Measurements from ENCODE around the gene R3HDM1. TPM values are rescaled to one million over a fixed set of nuclear protein-coding genes. Genes with fewer than 3 reads are reported as not detected.
"Not testable (repeated sequence)": the region's sequence is repeated elsewhere in the genome, so short reads cannot be mapped to it uniquely, and the experiment has no call there.

The R3HDM1 gene
- total RNA-seq, 1 donor from 2014 or later: 44.5 TPM

GRCh38 chr2:135570884-135571283 lies 39.6 kb downstream of the R3HDM1 start:
- intact Hi-C loops (cut with micrococcal nuclease): no loop called here

- intact Hi-C loops (cut with micrococcal nuclease): no loop called here
Observed at GRCh38 chr2:135573620-135574019, 42.3 kb downstream of the R3HDM1 start.

GRCh38 chr2:135581282-135581681 lies 50.0 kb downstream of the R3HDM1 start:
- intact Hi-C loops (cut with micrococcal nuclease): no loop called here

- intact Hi-C loops (cut with micrococcal nuclease): no loop called here
Observed at GRCh38 chr2:135582383-135582782, 51.1 kb downstream of the R3HDM1 start.

GRCh38 chr2:135585586-135585985 lies 54.3 kb downstream of the R3HDM1 start:
- intact Hi-C loops (cut with micrococcal nuclease): no loop called here

- intact Hi-C loops (cut with micrococcal nuclease): no loop called here
Observed at GRCh38 chr2:135586148-135586547, 54.9 kb downstream of the R3HDM1 start.

GRCh38 chr2:135587958-135588357 lies 56.7 kb downstream of the R3HDM1 start:
- intact Hi-C loops (cut with micrococcal nuclease): no loop called here

- intact Hi-C loops (cut with micrococcal nuclease): no loop called here
Observed at GRCh38 chr2:135590619-135591260, 59.5 kb downstream of the R3HDM1 start.

- intact Hi-C loops (cut with micrococcal nuclease): loop anchor here (5.0 kb wide), 1 partner anchor 599 kb away; no protein-coding TSS in a partner anchor
Observed at GRCh38 chr2:135600915-135601314, 69.6 kb downstream of the R3HDM1 start.

GRCh38 chr2:135603543-135603942 lies 72.3 kb downstream of the R3HDM1 start:
- intact Hi-C loops (cut with micrococcal nuclease): loop anchor here (5.0 kb wide), 1 partner anchor 601 kb away; no protein-coding TSS in a partner anchor

GRCh38 chr2:135607561-135607960 lies 76.3 kb downstream of the R3HDM1 start:
- intact Hi-C loops (cut with micrococcal nuclease): no loop called here

GRCh38 chr2:135612319-135612718 lies 81.0 kb downstream of the R3HDM1 start:
- intact Hi-C loops (cut with micrococcal nuclease): no loop called here

GRCh38 chr2:135615404-135615803 lies 84.1 kb downstream of the R3HDM1 start:
- intact Hi-C loops (cut with micrococcal nuclease): no loop called here

GRCh38 chr2:135617501-135618015 lies 86.3 kb downstream of the R3HDM1 start:
- intact Hi-C loops (cut with micrococcal nuclease): no loop called here

GRCh38 chr2:135620198-135620597 lies 88.9 kb downstream of the R3HDM1 start:
- intact Hi-C loops (cut with micrococcal nuclease): no loop called here

- intact Hi-C loops (cut with micrococcal nuclease): no loop called here
Observed at GRCh38 chr2:135629520-135629919, 98.2 kb downstream of the R3HDM1 start.

GRCh38 chr2:135630034-135630433 lies 98.8 kb downstream of the R3HDM1 start:
- intact Hi-C loops (cut with micrococcal nuclease): not testable (repeated sequence)

GRCh38 chr2:135630488-135630887 lies 99.2 kb downstream of the R3HDM1 start:
- intact Hi-C loops (cut with micrococcal nuclease): no loop called here

GRCh38 chr2:135633582-135633981 lies 102.3 kb downstream of the R3HDM1 start:
- intact Hi-C loops (cut with micrococcal nuclease): no loop called here

GRCh38 chr2:135635212-135635835 lies 104.0 kb downstream of the R3HDM1 start:
- intact Hi-C loops (cut with micrococcal nuclease): no loop called here

GRCh38 chr2:135636982-135637381 lies 105.7 kb downstream of the R3HDM1 start:
- intact Hi-C loops (cut with micrococcal nuclease): no loop called here

GRCh38 chr2:135637456-135638087 lies 106.3 kb downstream of the R3HDM1 start:
- intact Hi-C loops (cut with micrococcal nuclease): no loop called here
